Upper lobe of left lung (tissue), 6 donors: ENCODE measurements around the gene HACL1. TPM values are rescaled to one million over a fixed set of nuclear protein-coding genes. Genes with fewer than 3 reads are reported as not detected.

ENCODE experiments used
- ATAC-seq, 2 donors: fragments of 200-7000 bp; cut with Tn5 transposase; one replicate each; pipeline ENCODE4 v1.9.1; 2022; ENCODE audit warnings: mild to moderate bottlenecking in 2 of 2, moderate library complexity in 2 of 2; ENCODE audit not compliant: low FRiP score in 2 of 2
- DNase-seq, 2 donors: peaks; one replicate each; pipeline ENCODE4 v3.0.0-alpha.2; 2019 to 2020
- H3K27ac ChIP-seq, 4 donors: fragments of 200-600 bp; sonication (generic); one replicate each; pipeline ENCODE4 v1.5.1; 2016 to 2019
- H3K27me3 ChIP-seq, 4 donors: fragments of 200-600 bp; sonication (generic); one replicate each; pipeline ENCODE4 v1.5.1; 2017 to 2019
- H3K36me3 ChIP-seq, 4 donors: fragments of 200-600 bp; sonication (generic); one replicate each; pipeline ENCODE4 v1.5.1; 2016 to 2019
- H3K4me1 ChIP-seq, 4 donors: fragments of 200-600 bp; sonication (generic); one replicate each; pipeline ENCODE4 v1.5.1; 2018 to 2019
- H3K4me3 ChIP-seq, 4 donors: fragments of 200-600 bp; sonication (generic); one replicate each; pipeline ENCODE4 v1.5.1; 2017 to 2019; ENCODE audit warnings: mild to moderate bottlenecking in 2 of 4, moderate library complexity in 1 of 4
- H3K9me3 ChIP-seq, 4 donors: fragments of 200-600 bp; sonication (generic); one replicate each; pipeline ENCODE4 v1.5.1; 2018 to 2019
- EP300 ChIP-seq, 4 donors: sonication (generic); formaldehyde crosslinking; IDR thresholded peaks; one replicate each; pipeline ENCODE4 v1.5.1; 2017; ENCODE audit warnings: antibody characterized with exemption in 4 of 4, control low read depth in 2 of 4
- POLR2A ChIP-seq, 4 donors: fragments of 450-650 bp; IDR thresholded peaks; one replicate each; pipeline ENCODE4 v1.5.1; 2016 to 2017; ENCODE audit warnings: antibody characterized with exemption in 4 of 4, mild to moderate bottlenecking in 2 of 4
- POLR2AphosphoS5 ChIP-seq, 2 donors: sonication (generic); formaldehyde crosslinking; IDR thresholded peaks; one replicate each; pipeline ENCODE4 v1.5.1; 2017; ENCODE audit warnings: antibody characterized with exemption in 2 of 2
- WGBS, 2 donors: methylation state at CpG; one replicate each; pipeline ENCODE4 v1.1.5; 2017 to 2018; 5-methylcytosine and 5-hydroxymethylcytosine counted together
- total RNA-seq, 6 donors: library from RNA; depleted of rRNA in 4 of 6; stranded (reverse); fragments of >200 nt in 4 of 6; gene quantifications; one replicate each; pipeline versions ENCODE4 v1.1.0 to v1.2.1, GENCODE V29; 2016 to 2021
- TF ChIP-seq, protein P1 (sequence below), 6 experiments: fragments of 450-650 bp in 4 of 6; fragments of 200-600 bp in 2 of 6; sonication (generic) in 2 of 6; IDR thresholded peaks; one replicate each; pipeline ENCODE4 v1.5.1; 2016 to 2019; ENCODE audit warnings: antibody characterized with exemption in 6 of 6
- donor health status: DM: no; HTN: no; CAD: no; lungs with moderate emphysema.
- donor health status: DM: no; HTN: yes; CAD: no; lungs with severe emphysema.

Gene HACL1
- total RNA-seq, 6 donors from 2014 or later = 12.9 to 32.5 (median 19.6) TPM

GRCh38 chr3:15549846-15550245 lies 51.5 kb downstream of the HACL1 start:
- Histone ChIP-seq H3K9me3 (no peaks in the 10 kb centered on the region), H3K36me3 (peaks cover 0 to 3% (median 0%) of the 10 kb centered on the region in 4 donors), H3K4me1 (no peaks in the 10 kb centered on the region), H3K27me3 (no peaks in the 10 kb centered on the region), H3K4me3 (no peak overlapping the region), H3K27ac (no peak overlapping the region)
- no peak for DNase-seq
- 78 to 84% methylated on average over 5 to 6 of the region's 6 CpGs for WGBS, 2 donors
- TF ChIP-seq EP300 (IDR thresholded peaks at IDR 0.05) (no peak), POLR2AphosphoS5 (IDR thresholded peaks at IDR 0.05) (no peak), POLR2A (IDR thresholded peaks at IDR 0.05) (no peak)
- TF ChIP-seq, protein P1, sequence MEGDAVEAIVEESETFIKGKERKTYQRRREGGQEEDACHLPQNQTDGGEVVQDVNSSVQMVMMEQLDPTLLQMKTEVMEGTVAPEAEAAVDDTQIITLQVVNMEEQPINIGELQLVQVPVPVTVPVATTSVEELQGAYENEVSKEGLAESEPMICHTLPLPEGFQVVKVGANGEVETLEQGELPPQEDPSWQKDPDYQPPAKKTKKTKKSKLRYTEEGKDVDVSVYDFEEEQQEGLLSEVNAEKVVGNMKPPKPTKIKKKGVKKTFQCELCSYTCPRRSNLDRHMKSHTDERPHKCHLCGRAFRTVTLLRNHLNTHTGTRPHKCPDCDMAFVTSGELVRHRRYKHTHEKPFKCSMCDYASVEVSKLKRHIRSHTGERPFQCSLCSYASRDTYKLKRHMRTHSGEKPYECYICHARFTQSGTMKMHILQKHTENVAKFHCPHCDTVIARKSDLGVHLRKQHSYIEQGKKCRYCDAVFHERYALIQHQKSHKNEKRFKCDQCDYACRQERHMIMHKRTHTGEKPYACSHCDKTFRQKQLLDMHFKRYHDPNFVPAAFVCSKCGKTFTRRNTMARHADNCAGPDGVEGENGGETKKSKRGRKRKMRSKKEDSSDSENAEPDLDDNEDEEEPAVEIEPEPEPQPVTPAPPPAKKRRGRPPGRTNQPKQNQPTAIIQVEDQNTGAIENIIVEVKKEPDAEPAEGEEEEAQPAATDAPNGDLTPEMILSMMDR (IDR thresholded peaks at IDR 0.05) = no peak
- no peak for ATAC-seq

DNA sequence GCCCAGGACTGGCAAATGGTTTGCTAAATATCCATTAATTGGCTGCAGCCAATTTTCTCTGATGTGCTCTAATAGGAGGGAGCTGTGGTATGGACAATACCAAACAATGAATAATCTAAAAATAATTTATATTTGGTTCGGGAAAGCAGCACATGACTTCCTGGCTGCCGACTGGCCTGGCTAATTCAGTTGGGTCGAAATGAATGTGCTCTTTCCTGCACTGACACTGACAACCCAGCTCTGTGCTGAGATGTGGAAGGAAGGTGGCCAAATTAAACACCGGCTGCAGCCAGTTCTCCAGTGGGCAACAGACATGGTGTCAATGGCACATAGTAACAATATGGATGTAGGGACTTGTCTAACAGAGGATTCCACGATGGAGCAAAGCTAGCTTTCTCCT lies 58.8 kb downstream of the HACL1 start:
- Histone ChIP-seq H3K9me3 (no peaks in the 10 kb centered on the region), H3K4me3 (no peak overlapping the region), H3K4me1 (no peaks in the 10 kb centered on the region), H3K36me3 (no peaks in the 10 kb centered on the region), H3K27me3 (no peaks in the 10 kb centered on the region), H3K27ac (no peak overlapping the region)
- no peak for DNase-seq
- WGBS, 2 donors = 45 to 47% methylated on average over 5 of the region's 5 CpGs
- no peak for ATAC-seq
- no peak for TF ChIP-seq EP300 (IDR thresholded peaks at IDR 0.05)
- no peak for TF ChIP-seq POLR2A (IDR thresholded peaks at IDR 0.05)
- TF ChIP-seq POLR2AphosphoS5 (IDR thresholded peaks at IDR 0.05) = no peak
- TF ChIP-seq, protein P1 (IDR thresholded peaks at IDR 0.05) = no peak

DNA sequence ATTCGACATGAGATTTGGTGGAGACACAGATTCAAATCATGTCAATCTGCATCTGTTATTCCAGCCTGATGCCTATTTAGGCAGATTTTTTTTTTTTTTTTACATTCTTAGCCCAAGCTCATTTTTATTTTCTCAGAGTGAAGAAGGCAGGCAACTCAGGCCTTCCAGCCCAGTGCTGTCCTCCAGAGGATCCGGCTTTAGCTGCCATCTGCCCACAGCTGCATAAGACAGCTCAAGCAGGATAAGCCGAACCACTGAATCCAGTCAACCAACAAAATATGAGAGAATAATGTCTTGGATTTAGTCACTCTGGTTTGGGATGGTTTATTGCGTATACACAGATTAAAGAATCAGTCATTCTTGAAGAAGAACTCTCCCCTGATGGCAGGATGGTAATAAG lies 60.0 kb downstream of the HACL1 start:
- H3K4me3 ChIP-seq = no peak overlapping the region
- WGBS, 2 donors = 96 to 98% methylated on average over 4 of the region's 4 CpGs
- no peaks in the 10 kb centered on the region for H3K36me3 ChIP-seq
- no peaks in the 10 kb centered on the region for H3K27me3 ChIP-seq
- DNase-seq = no peak
- no peaks in the 10 kb centered on the region for H3K9me3 ChIP-seq
- no peak for ATAC-seq
- TF ChIP-seq, protein P1 (IDR thresholded peaks at IDR 0.05) = no peak
- no peak for TF ChIP-seq POLR2A (IDR thresholded peaks at IDR 0.05)
- no peak for TF ChIP-seq EP300 (IDR thresholded peaks at IDR 0.05)
- TF ChIP-seq POLR2AphosphoS5 (IDR thresholded peaks at IDR 0.05) = no peak
- no peak overlapping the region for H3K27ac ChIP-seq
- H3K4me1 ChIP-seq = no peaks in the 10 kb centered on the region

DNA sequence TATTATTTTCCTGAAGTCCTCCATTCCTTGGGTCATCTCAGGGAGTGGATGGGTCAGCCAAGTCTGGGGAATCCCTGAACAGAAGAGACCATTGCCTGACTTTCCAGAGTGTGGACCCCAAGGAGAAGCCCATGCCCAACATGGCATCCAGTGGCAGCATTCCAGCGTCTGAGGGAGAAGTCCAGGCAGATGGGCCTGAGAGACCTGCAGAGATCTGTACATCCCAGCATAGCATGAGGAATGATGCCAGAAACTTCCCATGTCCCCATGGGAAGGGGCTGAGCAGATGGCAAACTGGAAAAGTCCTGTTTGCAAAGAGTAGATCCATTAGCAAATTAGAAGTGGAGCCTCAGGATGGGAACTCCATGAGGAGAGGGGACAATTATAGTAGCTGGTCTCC lies 62.3 kb downstream of the HACL1 start:
- H3K9me3 ChIP-seq = no peaks in the 10 kb centered on the region
- no peak for DNase-seq
- H3K36me3 ChIP-seq = no peaks in the 10 kb centered on the region
- no peak overlapping the region for H3K27ac ChIP-seq
- H3K27me3 ChIP-seq = no peaks in the 10 kb centered on the region
- no peak for ATAC-seq
- no peaks in the 10 kb centered on the region for H3K4me1 ChIP-seq
- no peak for TF ChIP-seq EP300 (IDR thresholded peaks at IDR 0.05)
- TF ChIP-seq POLR2A (IDR thresholded peaks at IDR 0.05) = no peak
- TF ChIP-seq POLR2AphosphoS5 (IDR thresholded peaks at IDR 0.05) = no peak
- TF ChIP-seq, protein P1 (IDR thresholded peaks at IDR 0.05) = no peak
- WGBS, 2 donors = 100% methylated on average over 1 of the region's 1 CpG
- H3K4me3 ChIP-seq = no peak overlapping the region

DNA sequence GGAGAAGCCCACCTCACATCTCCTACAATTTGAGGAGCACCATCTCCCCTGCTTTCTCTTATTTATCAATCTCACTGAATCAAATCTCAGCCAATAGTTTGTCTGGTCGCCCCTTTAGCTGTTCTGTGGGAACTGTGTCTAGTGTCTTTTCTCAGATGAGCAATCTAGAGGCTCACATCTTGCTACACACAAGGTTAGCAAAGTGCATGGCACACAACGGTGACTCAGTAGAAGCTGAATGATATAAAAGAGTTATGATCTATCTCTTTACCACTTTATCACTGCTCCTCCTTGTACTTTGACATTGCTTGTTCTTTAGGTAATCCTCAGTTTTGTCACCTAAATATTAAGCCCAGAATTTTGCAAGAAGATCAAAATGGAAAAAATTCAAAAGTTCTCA lies 63.0 kb downstream of the HACL1 start:
- Histone ChIP-seq H3K4me1 (no peaks in the 10 kb centered on the region), H3K27me3 (no peaks in the 10 kb centered on the region), H3K4me3 (no peak overlapping the region), H3K36me3 (no peaks in the 10 kb centered on the region), H3K27ac (no peak overlapping the region), H3K9me3 (no peaks in the 10 kb centered on the region)
- no peak for TF ChIP-seq POLR2AphosphoS5 (IDR thresholded peaks at IDR 0.05)
- TF ChIP-seq POLR2A (IDR thresholded peaks at IDR 0.05) = no peak
- TF ChIP-seq EP300 (IDR thresholded peaks at IDR 0.05) = no peak
- TF ChIP-seq, protein P1 (IDR thresholded peaks at IDR 0.05) = no peak
- no peak for DNase-seq
- WGBS, 2 donors = 93 to 94% methylated on average over 2 of the region's 2 CpGs
- no peak for ATAC-seq
